ENCODE data around the gene RANBP1.

The RANBP1 gene

GRCh38 chr22:20109411-20110358 is 6.2 kb upstream of the RANBP1 start:
- no peak for DNase-seq

GRCh38 chr22:20110359-20110985 is 5.4 kb upstream of the RANBP1 start:
- DNase-seq = no peak

- no peak for DNase-seq
Observed at GRCh38 chr22:20111045-20111688, 4.7 kb upstream of the RANBP1 start.

GRCh38 chr22:20111689-20112622 is 3.9 kb upstream of the RANBP1 start:
- DNase-seq = no peak

GRCh38 chr22:20112623-20113511 is 3.0 kb upstream of the RANBP1 start:
- DNase-seq = no peak

GRCh38 chr22:20113551-20114310 is 2.2 kb upstream of the RANBP1 start:
- DNase-seq = no peak

GRCh38 chr22:20114506-20115475 is 1.1 kb upstream of the RANBP1 start:
- no peak for DNase-seq

- no peak for DNase-seq
Observed at GRCh38 chr22:20116376-20116950, 559 bp downstream of the RANBP1 start.

- peak; percentile 96 for DNase-seq
Observed at GRCh38 chr22:20116951-20117632, 1.2 kb downstream of the RANBP1 start, which contains the start of gene TRMT2A. Gene TRMT2A (minus strand): TSS chr22:20117226. CDS start chr22:20116906, 320 bp downstream.

- DNase-seq = peak; percentile 77
Observed at GRCh38 chr22:20117633-20118299, 1.9 kb downstream of the RANBP1 start.

- no peak for DNase-seq
Observed at GRCh38 chr22:20118300-20119020, 2.6 kb downstream of the RANBP1 start.

- DNase-seq = no peak
Observed at GRCh38 chr22:20121856-20122415, 6.0 kb downstream of the RANBP1 start.

GRCh38 chr22:20123366-20124082 is 7.6 kb downstream of the RANBP1 start:
- no peak for DNase-seq

GRCh38 chr22:20124083-20124787 is 8.3 kb downstream of the RANBP1 start:
- DNase-seq = no peak

All from stimulated activated CD4-positive, alpha-beta T cell treated with anti-CD3 and anti-CD28 coated beads, Interleukin-12 subunit alpha, Interleukin-12 subunit beta, amount 100 ng/mL, for 4 hours (primary cell).